ENCODE data around the gene TERB1. TPM values are rescaled to one million over a fixed set of nuclear protein-coding genes. Genes with fewer than 3 reads are reported as not detected.

The TERB1 gene
- total and polyA plus RNA-seq, 2 of the 13 experiments (the other 11 are each of a cell fraction or from before 2014, with no cell fraction given): not detected

DNA sequence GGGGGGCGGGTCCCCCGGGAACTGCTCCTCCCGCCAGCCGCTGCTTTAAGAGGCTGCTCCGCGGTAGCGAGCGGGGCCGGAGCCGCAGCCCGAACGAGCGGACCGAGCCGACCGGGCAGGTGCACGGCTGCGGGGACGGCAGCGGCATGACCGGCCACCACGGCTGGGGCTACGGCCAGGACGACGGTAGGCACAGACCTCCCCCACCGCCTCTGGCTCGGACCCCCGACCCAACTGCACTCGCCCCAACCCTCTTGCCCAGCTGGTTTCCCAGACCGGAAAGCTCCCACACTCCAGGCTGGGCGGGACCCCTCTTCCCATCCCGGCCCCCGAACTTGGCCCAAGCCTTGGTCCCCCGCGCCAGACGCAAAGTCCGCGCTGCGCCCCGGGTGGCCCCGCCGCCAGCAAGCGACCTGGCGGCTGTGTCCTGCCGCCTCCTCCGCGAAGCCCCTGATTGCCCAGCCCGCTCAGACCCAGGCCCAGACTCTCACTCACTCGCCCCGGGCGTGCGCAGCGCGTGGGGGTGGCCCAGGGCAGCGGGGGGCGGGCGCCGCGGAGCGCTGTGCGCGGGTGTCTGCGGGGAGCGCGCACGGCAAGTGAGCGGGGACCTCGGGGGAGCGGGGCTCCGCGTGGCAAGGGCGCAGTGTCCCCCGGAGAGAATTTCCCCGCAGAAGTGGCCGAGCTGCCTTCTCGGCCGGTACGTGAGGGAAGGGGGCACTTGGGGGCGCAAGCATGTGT is 43.1 kb upstream of the TERB1 start, which contains the start of gene CA7 (continued):
- TF ChIP-seq IRF1 (CRISPR knock-in tag; IDR thresholded peaks at IDR 0.05; ENCODE audit: low read depth) (no peak), STAT6 (CRISPR knock-in tag; IDR thresholded peaks at IDR 0.05; ENCODE audit: borderline replicate concordance) (no peak), ZNF251 (CRISPR knock-in tag; IDR thresholded peaks at IDR 0.05) (no peak), GABPB1 (CRISPR knock-in tag; IDR thresholded peaks at IDR 0.05) (peak; percentile 28; the same call in 1 of the 2 replicates), NFE2 (CRISPR knock-in tag; IDR thresholded peaks at IDR 0.05) (no peak), ZNF329 (CRISPR knock-in tag; IDR thresholded peaks at IDR 0.05; ENCODE audit: low read depth) (no peak), ZNF816 (CRISPR knock-in tag; IDR thresholded peaks at IDR 0.05; ENCODE audit: borderline replicate concordance) (no peak), ZFY (CRISPR knock-in tag; IDR thresholded peaks at IDR 0.05) (peak; percentile 35; the same call in 1 of the 2 replicates), ZNF687 (CRISPR knock-in tag; IDR thresholded peaks at IDR 0.05) (peak; percentile 60; the same call in 1 of the 2 replicates), HDAC1 (CRISPR knock-in tag; IDR thresholded peaks at IDR 0.05) (no peak), IKZF1 (IDR thresholded peaks at IDR 0.05) (no peak), TARDBP (CRISPR knock-in tag; IDR thresholded peaks at IDR 0.05) (no peak), GTF3A (CRISPR knock-in tag; conservative IDR thresholded peaks at IDR 0.05) (no peak), TSC22D2 (CRISPR knock-in tag; IDR thresholded peaks at IDR 0.05; ENCODE audit: borderline replicate concordance) (no peak), ZNF343 (CRISPR knock-in tag; IDR thresholded peaks at IDR 0.05) (peak; percentile 18; the same call in 1 of the 2 replicates), TP53 (CRISPR knock-in tag; conservative IDR thresholded peaks at IDR 0.05) (no peak), ARNTL (CRISPR knock-in tag; IDR thresholded peaks at IDR 0.05) (no peak)
- TF ChIP-seq, protein P1, sequence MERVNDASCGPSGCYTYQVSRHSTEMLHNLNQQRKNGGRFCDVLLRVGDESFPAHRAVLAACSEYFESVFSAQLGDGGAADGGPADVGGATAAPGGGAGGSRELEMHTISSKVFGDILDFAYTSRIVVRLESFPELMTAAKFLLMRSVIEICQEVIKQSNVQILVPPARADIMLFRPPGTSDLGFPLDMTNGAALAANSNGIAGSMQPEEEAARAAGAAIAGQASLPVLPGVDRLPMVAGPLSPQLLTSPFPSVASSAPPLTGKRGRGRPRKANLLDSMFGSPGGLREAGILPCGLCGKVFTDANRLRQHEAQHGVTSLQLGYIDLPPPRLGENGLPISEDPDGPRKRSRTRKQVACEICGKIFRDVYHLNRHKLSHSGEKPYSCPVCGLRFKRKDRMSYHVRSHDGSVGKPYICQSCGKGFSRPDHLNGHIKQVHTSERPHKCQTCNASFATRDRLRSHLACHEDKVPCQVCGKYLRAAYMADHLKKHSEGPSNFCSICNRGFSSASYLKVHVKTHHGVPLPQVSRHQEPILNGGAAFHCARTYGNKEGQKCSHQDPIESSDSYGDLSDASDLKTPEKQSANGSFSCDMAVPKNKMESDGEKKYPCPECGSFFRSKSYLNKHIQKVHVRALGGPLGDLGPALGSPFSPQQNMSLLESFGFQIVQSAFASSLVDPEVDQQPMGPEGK (CRISPR knock-in tag; IDR thresholded peaks at IDR 0.05): no peak; the same call in 1 of the 2 replicates
